Natural killer cell (primary cell): Measurements from ENCODE around the gene RTCB. TPM values are rescaled to one million over a fixed set of nuclear protein-coding genes. Genes with fewer than 3 reads are reported as not detected.

Experiments
- ATAC-seq, 3 donors: fragments of 150-1000 bp in 2 of 3; fragments of 200-7000 bp in 1 of 3; cut with Tn5 transposase; 1 replicate in 1 of 3; 2 replicates in 2 of 3; pipeline ENCODE4 v1.10.0; 2021; ENCODE audit warnings: mild to moderate bottlenecking in 2 of 3, moderate library complexity in 2 of 3
- DNase-seq, 2 donors: peaks; one replicate each; pipeline versions ENCODE4 v3.0.0 to v3.0.0-alpha.2; 2013 to 2021; ENCODE audit warnings: mixed read lengths in 1 of 2
- H3K27ac ChIP-seq: one replicate; pipeline ENCODE4 v1.5.1; 2013; ENCODE audit warnings: mild to moderate bottlenecking, low read length
- H3K27me3 ChIP-seq: one replicate; pipeline ENCODE4 v1.6.1; 2013; ENCODE audit warnings: low read length; ENCODE audit not compliant: control insufficient read depth, insufficient read depth
- H3K36me3 ChIP-seq: one replicate; pipeline ENCODE4 v1.6.1; 2013; ENCODE audit warnings: low read length; ENCODE audit not compliant: control insufficient read depth, insufficient read depth
- H3K4me1 ChIP-seq: one replicate; pipeline ENCODE4 v1.6.1; 2013; ENCODE audit warnings: low read length; ENCODE audit not compliant: control insufficient read depth, insufficient read depth
- H3K4me3 ChIP-seq: one replicate; pipeline ENCODE4 v1.5.1; 2013; ENCODE audit warnings: low read length
- H3K9me3 ChIP-seq: one replicate; pipeline ENCODE4 v1.6.1; 2013; ENCODE audit warnings: low read length; ENCODE audit not compliant: control insufficient read depth, insufficient read depth
- H3K27ac Mint-ChIP-seq, 2 donors: one replicate each; pipeline ENCODE4 v1.8.0; 2022; ENCODE audit warnings: mild to moderate bottlenecking in 2 of 2, mixed read lengths in 2 of 2, moderate library complexity in 1 of 2
- H3K27me3 Mint-ChIP-seq, 2 donors: one replicate each; pipeline ENCODE4 v1.8.0; 2022; ENCODE audit warnings: low read depth in 2 of 2, mixed read lengths in 2 of 2
- H3K36me3 Mint-ChIP-seq: one replicate; pipeline ENCODE4 v1.8.0; 2022; ENCODE audit warnings: mixed read lengths
- H3K4me1 Mint-ChIP-seq, 2 donors: one replicate each; pipeline ENCODE4 v1.8.0; 2022; ENCODE audit warnings: mixed read lengths in 2 of 2
- H3K4me3 Mint-ChIP-seq: one replicate; pipeline ENCODE4 v1.8.0; 2022; ENCODE audit warnings: mild to moderate bottlenecking, moderate library complexity, mixed read lengths
- H3K9me3 Mint-ChIP-seq, 2 donors: one replicate each; pipeline ENCODE4 v1.8.0; 2022; ENCODE audit warnings: mixed read lengths in 2 of 2
- WGBS: methylation state at CpG from one replicate; pipeline ENCODE4 v1.1.7; 2013; ENCODE audit warnings: missing lambda C conversion rate; ENCODE audit not compliant: insufficient coverage; 5-methylcytosine and 5-hydroxymethylcytosine counted together
- intact Hi-C: fragments of 100-400 bp; cut with micrococcal nuclease; formaldehyde crosslinking; loops from one replicate; pipeline ENCODE4 v1.14.2; 2022
- total RNA-seq, 4 donors: library from RNA; stranded (reverse); fragments of 120-200 nt in 1 of 4; gene quantifications; one replicate each; pipeline versions ENCODE4 v1.2.3 to v1.2.4, GENCODE V29; 2013 to 2022
- TF ChIP-seq, protein P1 (sequence below): fragments of 200-600 bp; IDR thresholded peaks from one replicate; pipeline ENCODE4 v1.8.0; 2022; ENCODE audit warnings: antibody characterized with exemption

Gene RTCB
- total RNA-seq, 3 donors from 2014 or later (not counting 1 experiment from before 2014, with no cell fraction given), result 44.3 to 53.2 (median 46.6) TPM

DNA sequence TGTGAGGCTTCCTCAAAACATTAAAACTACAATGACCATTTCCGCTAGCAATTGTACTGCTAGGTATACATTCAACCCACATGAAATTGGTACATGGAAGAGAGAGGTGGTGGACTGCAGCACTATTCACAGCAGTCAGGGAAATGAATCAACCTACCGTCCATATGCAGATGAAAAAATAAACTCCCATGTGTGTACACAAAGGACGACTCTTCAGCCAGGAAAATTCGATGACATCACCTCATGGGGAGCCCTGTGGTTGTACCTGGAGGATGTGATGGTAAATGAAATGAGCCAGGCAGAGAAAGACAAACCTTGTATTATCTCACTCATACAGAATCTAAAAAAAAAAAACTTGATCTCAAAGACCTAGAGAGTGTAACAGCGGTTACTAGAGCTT lies 31.1 kb downstream of the RTCB start:
- WGBS, result 100% methylated on average over 2 of the region's 5 CpGs

GRCh38 chr22:32378707-32379272 lies 33.3 kb downstream of the RTCB start:
- WGBS, result 46% methylated on average over 4 of the region's 4 CpGs
- Mint-ChIP-seq H3K27ac (no peak overlapping the region), H3K36me3 (no peaks in the 10 kb centered on the region), H3K27me3 (peaks cover 0 to 4% of the 10 kb centered on the region in 2 donors), H3K4me3 (no peak overlapping the region), H3K9me3 (no peaks in the 10 kb centered on the region), H3K4me1 (no peaks in the 10 kb centered on the region)
- H3K27me3 ChIP-seq, result no peaks in the 10 kb centered on the region
- H3K4me3 ChIP-seq, result no peak overlapping the region
- H3K36me3 ChIP-seq, result no peaks in the 10 kb centered on the region
- no peak overlapping the region for H3K27ac ChIP-seq
- ATAC-seq (no peak), DNase-seq (no peak)
- TF ChIP-seq, protein P1, sequence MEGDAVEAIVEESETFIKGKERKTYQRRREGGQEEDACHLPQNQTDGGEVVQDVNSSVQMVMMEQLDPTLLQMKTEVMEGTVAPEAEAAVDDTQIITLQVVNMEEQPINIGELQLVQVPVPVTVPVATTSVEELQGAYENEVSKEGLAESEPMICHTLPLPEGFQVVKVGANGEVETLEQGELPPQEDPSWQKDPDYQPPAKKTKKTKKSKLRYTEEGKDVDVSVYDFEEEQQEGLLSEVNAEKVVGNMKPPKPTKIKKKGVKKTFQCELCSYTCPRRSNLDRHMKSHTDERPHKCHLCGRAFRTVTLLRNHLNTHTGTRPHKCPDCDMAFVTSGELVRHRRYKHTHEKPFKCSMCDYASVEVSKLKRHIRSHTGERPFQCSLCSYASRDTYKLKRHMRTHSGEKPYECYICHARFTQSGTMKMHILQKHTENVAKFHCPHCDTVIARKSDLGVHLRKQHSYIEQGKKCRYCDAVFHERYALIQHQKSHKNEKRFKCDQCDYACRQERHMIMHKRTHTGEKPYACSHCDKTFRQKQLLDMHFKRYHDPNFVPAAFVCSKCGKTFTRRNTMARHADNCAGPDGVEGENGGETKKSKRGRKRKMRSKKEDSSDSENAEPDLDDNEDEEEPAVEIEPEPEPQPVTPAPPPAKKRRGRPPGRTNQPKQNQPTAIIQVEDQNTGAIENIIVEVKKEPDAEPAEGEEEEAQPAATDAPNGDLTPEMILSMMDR, result no peak
- H3K9me3 ChIP-seq, result no peaks in the 10 kb centered on the region
- no peaks in the 10 kb centered on the region for H3K4me1 ChIP-seq
- intact Hi-C loops, result no loop called here

More for the DNA sequence above, 31.1 kb downstream of the RTCB start:
- Mint-ChIP-seq H3K36me3 (no peaks in the 10 kb centered on the region), H3K27me3 (no peaks in the 10 kb centered on the region), H3K27ac (no peak overlapping the region), H3K4me3 (no peak overlapping the region), H3K9me3 (no peaks in the 10 kb centered on the region), H3K4me1 (no peaks in the 10 kb centered on the region)
- TF ChIP-seq, protein P1, result no peak
- Histone ChIP-seq H3K4me1 (no peaks in the 10 kb centered on the region), H3K27me3 (no peaks in the 10 kb centered on the region), H3K4me3 (no peak overlapping the region), H3K27ac (no peak overlapping the region), H3K36me3 (peaks cover 5% of the 10 kb centered on the region), H3K9me3 (no peaks in the 10 kb centered on the region)
- intact Hi-C loops, result no loop called here
- DNase-seq (no peak), ATAC-seq (no peak)

- no peaks in the 10 kb centered on the region for H3K27me3 ChIP-seq
- TF ChIP-seq, protein P1, result no peak
- H3K27ac ChIP-seq, result no peak overlapping the region
- Mint-ChIP-seq H3K4me1 (no peaks in the 10 kb centered on the region), H3K36me3 (no peaks in the 10 kb centered on the region), H3K27me3 (peaks cover 0 to 4% of the 10 kb centered on the region in 2 donors), H3K27ac (no peak overlapping the region), H3K4me3 (no peak overlapping the region), H3K9me3 (no peaks in the 10 kb centered on the region)
- H3K36me3 ChIP-seq, result no peaks in the 10 kb centered on the region
- ATAC-seq, result no peak
- no peaks in the 10 kb centered on the region for H3K4me1 ChIP-seq
- H3K9me3 ChIP-seq, result no peaks in the 10 kb centered on the region
- intact Hi-C loops, result no loop called here
- no peak for DNase-seq
- H3K4me3 ChIP-seq, result no peak overlapping the region
- 80% methylated on average over 5 of the region's 5 CpGs for WGBS
These were observed 35.4 kb downstream of the RTCB start for GRCh38 chr22:32376681-32377080.
